Epithelial cell of proximal tubule (primary cell): ENCODE data around the gene TEX55. TPM values are rescaled to one million over a fixed set of nuclear protein-coding genes. Genes with fewer than 3 reads are reported as not detected.

Experiments used
- DNase-seq: peaks from one replicate; pipeline ENCODE4 v3.0.0-alpha.2; 2011; ENCODE audit warnings: low read depth
- H3K4me3 ChIP-seq: 2 replicates; pipeline ENCODE4 v1.5.1; 2011; ENCODE audit warnings: low read depth, mild to moderate bottlenecking, low read length
- CTCF ChIP-seq: conservative IDR thresholded peaks from 2 replicates; pipeline ENCODE4 v1.5.1; 2012; ENCODE audit warnings: low read depth, mild to moderate bottlenecking, low read length
- total RNA-seq: library from RNA; depleted of rRNA; stranded (reverse); fragments of >200 nt; gene quantifications from 2 replicates; pipeline ENCODE4 v1.2.3, GENCODE V29; 2015

The TEX55 gene
- total RNA-seq, 1 donor from 2014 or later: 0.06 TPM

DNA sequence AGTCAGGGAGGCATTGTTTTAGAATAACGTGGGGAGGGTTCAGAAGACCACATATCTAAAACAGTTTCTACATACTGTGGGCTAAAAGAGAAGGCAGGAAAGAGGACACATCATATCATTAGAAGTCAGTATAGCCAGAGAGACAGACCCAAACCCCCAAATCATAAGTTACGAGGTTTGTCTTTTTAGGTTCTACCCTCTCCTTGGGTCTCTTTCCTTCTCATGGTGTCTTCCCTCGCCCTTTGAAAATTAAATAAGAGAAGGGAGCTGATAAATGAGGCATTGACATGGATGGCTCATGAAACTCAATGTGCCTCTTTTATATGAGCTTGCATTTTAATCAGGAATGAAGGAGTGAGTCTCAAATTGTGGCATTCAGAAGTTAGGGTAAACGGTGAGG is 30.8 kb downstream of the TEX55 start:
- no peak for TF ChIP-seq CTCF
- peak overlapping the region; percentile 23 for H3K4me3 ChIP-seq
- no peak for DNase-seq

- DNase-seq: no peak
- no peak overlapping the region for H3K4me3 ChIP-seq
- TF ChIP-seq CTCF: no peak
These were observed 31.4 kb downstream of the TEX55 start for GRCh38 chr3:119177321-119177720.

GRCh38 chr3:119181765-119182164 is 35.8 kb downstream of the TEX55 start:
- TF ChIP-seq CTCF: no peak
- H3K4me3 ChIP-seq: no peak overlapping the region
- no peak for DNase-seq

GRCh38 chr3:119184111-119184510 is 38.1 kb downstream of the TEX55 start:
- no peak overlapping the region for H3K4me3 ChIP-seq
- no peak for DNase-seq
- TF ChIP-seq CTCF: no peak

GRCh38 chr3:119184796-119185570 is 39.0 kb downstream of the TEX55 start:
- H3K4me3 ChIP-seq: no peak overlapping the region
- TF ChIP-seq CTCF: no peak
- DNase-seq: peak; percentile 92

GRCh38 chr3:119187266-119187665 is 41.3 kb downstream of the TEX55 start:
- no peak for TF ChIP-seq CTCF
- DNase-seq: no peak

GRCh38 chr3:119191800-119192199 is 45.8 kb downstream of the TEX55 start:
- no peak overlapping the region for H3K4me3 ChIP-seq
- TF ChIP-seq CTCF: no peak
- DNase-seq: no peak

More at GRCh38 chr3:119187266-119187665, 41.3 kb downstream of the TEX55 start:
- H3K4me3 ChIP-seq: no peak overlapping the region
